Measurements from ENCODE around the gene RAPSN. TPM values are rescaled to one million over a fixed set of nuclear protein-coding genes. Genes with fewer than 3 reads are reported as not detected.

RAPSN gene
- total RNA-seq, 1 experiment from 2014 or later, result not detected

GRCh38 chr11:47407746-47408590 is 41.0 kb downstream of the RAPSN start, which contains the start of gene SLC39A13:
Gene SLC39A13, plus strand, starts transcription at chr11:47408590. Its CDS starts 1,505 bp downstream, at chr11:47410095.
- Histone ChIP-seq H3K79me2 (ENCODE audit: low read length) (peaks cover 26% of the 10 kb centered on the region), H3F3A (ENCODE audit: low read length, unreplicated experiment) (no peaks in the 10 kb centered on the region), H3K36me3 (ENCODE audit: low read depth, low read length) (no peaks in the 10 kb centered on the region; the same call in 1 of the 2 replicates), H3K4me1 (ENCODE audit: insufficient read depth, low read length) (peaks cover 24% of the 10 kb centered on the region), H3K27me3 (ENCODE audit: low read length) (no peaks in the 10 kb centered on the region), H2AFZ (ENCODE audit: low read length) (peak within 1 kb of the TSS; percentile 90), H4K20me1 (ENCODE audit: low read length) (no peaks in the 10 kb centered on the region), H3K9ac (ENCODE audit: low read length) (peak within 1 kb of the TSS; percentile 83), H3K4me3 (ENCODE audit: low read length) (peak within 1 kb of the TSS; percentile 88), H3K9me2 (replicated peaks; ENCODE audit: low read length) (no peaks in the 10 kb centered on the region), H3K4me2 (ENCODE audit: low read length) (peak within 1 kb of the TSS; percentile 98), H3K9me3 (ENCODE audit: low read length) (no peaks in the 10 kb centered on the region), H3K27ac (ENCODE audit: low read length) (peak within 1 kb of the TSS; percentile 85)
- intact Hi-C loops (cut with micrococcal nuclease), result loop anchor here (1.0 to 2.0 kb wide), 2 partner anchors 34 to 47 kb away; no protein-coding TSS in a partner anchor
- TF ChIP-seq EZH2phosphoT487 (IDR thresholded peaks at IDR 0.05; ENCODE audit: borderline replicate concordance, low read length) (no peak), CTCF (conservative IDR thresholded peaks at IDR 0.05; ENCODE audit: low read depth, low read length) (peak; percentile 74), EZH2 (IDR thresholded peaks at IDR 0.05; ENCODE audit: low read length, unreplicated experiment) (no peak)
- DNase-seq (peak; percentile 90), ATAC-seq (peak; percentile 79)
- BruUV-seq (replicated peaks), result TSS peak; percentile 85
- CTCF ChIA-PET, result interaction anchor here (0.6 to 0.7 kb wide), 2 partner anchors 34 to 35 kb away, joined by 4 to 5 read pairs; no protein-coding TSS in a partner anchor
- POLR2A ChIA-PET (ENCODE audit: unreplicated experiment), result no interaction called here

GRCh38 chr11:47406896-47407745 is 41.8 kb downstream of the RAPSN start:
- peak overlapping the region; percentile 83 for H3K4me3 ChIP-seq (ENCODE audit: low read length)
- no peaks in the 10 kb centered on the region for H3F3A ChIP-seq (ENCODE audit: low read length, unreplicated experiment)
- H3K4me2 ChIP-seq (ENCODE audit: low read length), result peak overlapping the region; percentile 91
- H3K9me3 ChIP-seq (ENCODE audit: low read length), result no peaks in the 10 kb centered on the region
- peak overlapping the region; percentile 87 for H2AFZ ChIP-seq (ENCODE audit: low read length)
- no TSS peak for BruUV-seq (replicated peaks)
- H3K4me1 ChIP-seq (ENCODE audit: insufficient read depth, low read length), result peaks cover 24% of the 10 kb centered on the region
- CTCF ChIA-PET, result interaction anchor here (0.6 to 0.7 kb wide), 2 partner anchors 33 to 34 kb away, joined by 4 to 5 read pairs; no protein-coding TSS in a partner anchor
- peak overlapping the region; percentile 83 for H3K9ac ChIP-seq (ENCODE audit: low read length)
- peaks cover 26% of the 10 kb centered on the region for H3K79me2 ChIP-seq (ENCODE audit: low read length)
- no peaks in the 10 kb centered on the region for H3K27me3 ChIP-seq (ENCODE audit: low read length)
- H3K9me2 ChIP-seq (replicated peaks; ENCODE audit: low read length), result no peaks in the 10 kb centered on the region
- DNase-seq (no peak), ATAC-seq (no peak)
- no peaks in the 10 kb centered on the region for H4K20me1 ChIP-seq (ENCODE audit: low read length)
- POLR2A ChIA-PET (ENCODE audit: unreplicated experiment), result no interaction called here
- TF ChIP-seq CTCF (conservative IDR thresholded peaks at IDR 0.05; ENCODE audit: low read depth, low read length), result no peak
- TF ChIP-seq EZH2phosphoT487 (IDR thresholded peaks at IDR 0.05; ENCODE audit: borderline replicate concordance, low read length), result no peak
- TF ChIP-seq EZH2 (IDR thresholded peaks at IDR 0.05; ENCODE audit: low read length, unreplicated experiment), result no peak
- no peaks in the 10 kb centered on the region; the same call in 1 of the 2 replicates for H3K36me3 ChIP-seq (ENCODE audit: low read depth, low read length)
- intact Hi-C loops (cut with micrococcal nuclease), result no loop called here
- H3K27ac ChIP-seq (ENCODE audit: low read length), result peak overlapping the region; percentile 85
